HG03571 (cell line): ENCODE data around the gene NSUN6.
"Not testable (repeated sequence)": the region's sequence is repeated elsewhere in the genome, so short reads cannot be mapped to it uniquely, and the experiment has no call there.

ENCODE experiments used
- ATAC-seq: cut with Tn5 transposase; IDR thresholded peaks from one replicate; pipeline ENCODE4 v1.9.1; 2021; ENCODE audit not compliant: unreplicated experiment

Gene NSUN6

DNA sequence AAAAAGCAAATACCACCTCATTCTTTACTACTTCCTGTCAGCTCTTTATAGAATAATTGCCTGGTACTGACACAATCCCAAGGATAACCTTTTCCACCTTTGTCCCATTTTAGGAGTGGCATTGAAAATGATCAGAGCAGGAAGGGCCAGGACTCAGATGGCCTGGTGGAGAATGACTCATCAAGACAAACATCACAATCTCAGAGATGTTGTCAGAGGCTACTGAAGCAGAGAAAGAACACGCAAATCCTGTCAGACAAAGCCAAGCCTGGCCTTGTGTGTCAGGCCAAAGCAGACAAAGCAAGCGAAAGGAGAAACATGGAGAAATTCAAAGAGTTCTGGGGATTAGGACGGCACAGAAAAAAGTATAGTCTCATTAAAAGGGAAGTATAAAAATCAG, 40.9 kb downstream of the NSUN6 start:
- ATAC-seq: no peak

DNA sequence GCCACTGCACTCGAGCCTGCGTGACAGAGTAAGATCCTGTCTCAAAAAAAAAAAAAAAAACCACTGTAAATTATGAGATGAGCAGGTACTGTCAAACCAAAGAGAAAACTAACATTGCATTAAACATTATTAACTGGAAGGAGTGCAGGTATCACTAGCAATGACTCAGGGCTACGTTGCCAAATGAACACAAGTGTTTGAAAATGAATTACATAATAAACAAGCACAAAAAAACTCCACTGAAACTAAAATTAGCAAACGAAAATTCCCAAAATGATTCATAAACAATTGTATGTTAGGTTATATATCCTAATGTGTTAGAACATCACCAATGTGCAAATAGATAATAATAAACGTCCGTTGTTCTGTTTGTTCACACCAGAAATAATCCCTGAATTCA, 42.8 kb downstream of the NSUN6 start:
- ATAC-seq: no peak

DNA sequence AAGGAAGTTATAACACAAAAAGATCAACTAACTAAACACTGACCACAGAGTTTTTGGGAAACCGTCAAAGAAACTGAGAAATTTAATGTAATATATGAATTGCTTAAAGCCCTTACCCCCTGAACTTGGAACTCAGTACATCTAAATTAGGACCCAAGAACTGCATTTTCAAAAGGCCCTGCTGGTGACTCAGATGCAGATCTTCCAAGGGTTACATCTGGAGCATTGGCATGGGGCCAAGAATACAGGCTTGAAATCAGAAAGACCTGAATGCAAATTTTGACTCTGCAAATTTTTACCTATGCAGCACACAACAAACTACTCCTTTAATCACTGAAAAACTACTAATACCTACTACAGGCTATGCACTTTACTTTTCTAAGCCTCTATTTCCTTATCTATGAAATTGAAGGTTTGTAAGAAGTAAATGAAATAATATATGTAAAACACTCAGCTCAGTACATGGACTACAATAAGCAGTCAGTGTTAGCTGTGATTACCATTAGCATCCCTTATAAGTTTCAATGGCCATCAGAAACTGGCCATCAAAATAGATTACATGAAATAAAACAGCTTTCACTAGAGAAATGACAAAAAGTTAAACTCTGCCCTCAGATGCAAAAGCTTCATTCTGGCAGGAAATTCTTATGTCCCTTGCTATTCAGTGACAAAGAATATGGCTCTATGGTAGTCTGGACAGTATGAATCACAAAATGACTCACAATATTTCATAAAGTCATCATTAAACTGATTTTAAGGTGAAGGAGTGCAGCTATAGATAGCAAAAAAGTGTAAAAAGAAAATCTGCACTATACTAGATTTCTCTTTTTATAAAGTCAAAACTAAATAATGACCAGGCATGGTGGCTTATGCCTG, 43.6 kb downstream of the NSUN6 start:
- ATAC-seq: no peak

DNA sequence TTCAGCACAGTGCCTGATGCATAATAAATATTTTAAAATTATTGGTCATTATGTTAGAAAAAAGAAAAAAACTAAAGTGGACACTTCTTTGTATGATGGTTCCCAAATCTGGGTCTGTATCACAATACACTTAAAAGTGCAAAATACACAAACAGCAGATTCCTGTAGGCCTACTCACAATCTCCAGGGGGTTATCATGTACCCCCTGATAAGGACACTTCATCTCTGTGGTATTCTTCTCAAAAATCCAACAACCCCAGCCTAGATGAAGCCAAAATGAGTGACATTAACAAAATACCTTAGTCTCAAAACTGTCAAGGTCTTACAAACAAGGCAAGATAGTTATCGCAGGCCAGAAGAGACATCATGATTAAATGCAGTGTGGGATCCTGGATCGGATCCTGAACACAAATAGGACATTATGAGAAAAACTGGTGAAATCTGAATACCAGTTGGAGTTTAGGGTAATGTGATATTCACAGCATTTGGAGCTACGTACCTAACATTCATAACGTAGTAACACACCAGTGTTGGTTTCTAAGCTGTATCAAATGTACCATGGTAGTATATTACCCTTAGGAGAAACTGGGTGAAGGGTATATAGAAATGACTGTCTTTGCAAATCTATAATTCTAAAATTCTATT, 45.2 kb downstream of the NSUN6 start:
- no peak for ATAC-seq

DNA sequence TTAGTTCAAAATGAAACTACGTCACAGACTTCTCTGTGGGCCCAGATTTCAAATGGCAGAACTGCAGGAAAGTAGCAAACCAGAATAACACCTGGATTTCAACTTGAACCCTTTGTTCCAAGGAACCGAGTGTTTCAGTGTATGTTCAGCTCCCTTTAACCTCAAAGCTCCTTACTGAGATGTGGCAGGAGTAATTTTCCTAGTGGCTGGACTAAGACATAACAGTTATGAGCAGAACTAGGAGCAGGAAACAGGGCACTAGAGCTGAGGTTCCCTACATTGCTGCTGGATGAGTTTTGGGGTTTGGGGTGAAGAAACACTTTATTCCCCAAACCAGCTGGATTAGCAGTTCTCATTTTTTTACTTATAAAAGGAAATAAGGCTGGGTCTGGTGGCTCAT, 50.1 kb downstream of the NSUN6 start:
- ATAC-seq: no peak

DNA sequence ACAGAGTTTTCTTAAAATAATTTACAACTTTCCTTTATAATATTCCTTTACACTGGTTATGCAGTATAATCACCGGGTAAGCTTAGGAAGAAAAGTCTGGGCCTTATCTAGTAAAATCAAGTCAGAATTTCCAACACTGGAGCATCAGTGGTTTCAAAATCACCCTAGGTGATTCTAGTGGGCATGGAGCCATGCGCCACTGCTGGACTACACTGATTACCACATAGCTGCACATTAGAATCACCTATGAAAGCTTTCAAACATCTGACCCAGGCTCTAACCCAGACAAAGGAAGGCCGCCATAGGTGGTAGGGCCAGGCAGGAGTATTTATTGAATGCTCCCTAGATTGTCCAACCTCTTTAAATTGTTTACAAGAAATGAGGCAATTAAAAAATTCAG, 52.0 kb downstream of the NSUN6 start:
- no peak for ATAC-seq

DNA sequence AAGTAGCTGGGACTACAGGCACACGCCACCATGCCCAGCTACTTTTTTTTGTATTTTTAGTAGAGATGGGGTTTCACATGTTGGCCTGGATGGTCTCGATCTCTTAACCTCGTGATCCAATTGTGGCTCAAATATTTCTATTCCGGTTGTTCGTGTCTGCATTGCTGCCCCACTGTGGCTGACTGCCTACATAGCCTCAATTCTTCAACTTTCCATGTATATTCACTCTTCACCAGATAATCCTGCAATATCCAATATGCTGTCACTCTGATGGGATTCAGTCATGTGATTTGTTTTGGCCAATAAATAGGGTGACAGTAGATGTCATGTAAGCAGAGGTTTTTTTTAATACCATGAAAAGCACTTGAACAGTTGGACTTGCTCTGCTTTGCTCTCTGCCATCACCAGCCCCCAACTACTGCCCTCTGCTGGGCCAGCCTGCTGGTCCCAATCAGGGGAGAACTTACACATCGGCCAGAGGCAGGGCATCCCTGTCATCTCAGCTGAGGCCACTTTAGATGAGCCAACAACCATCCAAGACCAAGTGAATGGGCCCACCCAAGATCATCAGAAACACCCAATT, 56.7 kb downstream of the NSUN6 start:
- no peak for ATAC-seq

DNA sequence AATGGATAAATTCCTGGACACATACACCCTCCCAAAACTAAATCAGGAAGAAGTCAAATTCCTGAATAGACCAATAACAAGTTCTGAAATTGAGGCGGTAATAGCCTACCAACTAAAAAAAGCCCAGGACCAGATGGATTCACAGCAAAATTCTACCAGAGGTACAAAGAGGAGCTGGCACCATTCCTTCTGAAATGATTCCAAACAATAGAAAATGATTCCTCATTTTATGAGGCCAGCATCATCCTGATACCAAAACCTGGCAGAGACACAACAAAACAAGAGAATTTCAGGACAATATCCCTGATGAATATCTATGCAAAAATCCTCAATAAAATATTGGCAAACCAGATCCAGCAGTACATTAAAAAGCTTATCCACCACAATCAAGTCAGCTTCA, 60.2 kb downstream of the NSUN6 start:
- not testable (repeated sequence) for ATAC-seq

DNA sequence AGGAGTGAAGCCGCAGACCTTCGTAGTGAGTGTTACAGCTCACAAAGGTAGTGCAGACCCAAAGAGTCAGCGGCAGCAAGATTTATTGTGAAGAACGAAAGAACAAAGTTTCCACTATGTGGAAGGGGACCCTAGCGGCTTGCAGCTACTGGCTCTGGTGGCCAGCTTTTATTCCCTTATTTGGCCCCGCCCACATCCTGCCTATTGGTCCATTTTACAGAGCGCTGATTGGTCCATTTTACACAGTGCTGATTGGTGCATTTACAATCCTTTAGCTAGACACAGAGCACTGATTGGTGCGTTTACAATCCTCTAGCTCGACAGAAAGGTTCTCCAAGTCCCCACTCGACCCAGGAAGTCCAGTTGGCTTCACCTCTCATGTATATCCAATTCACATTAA, 64.8 kb downstream of the NSUN6 start:
- not testable (repeated sequence) for ATAC-seq

DNA sequence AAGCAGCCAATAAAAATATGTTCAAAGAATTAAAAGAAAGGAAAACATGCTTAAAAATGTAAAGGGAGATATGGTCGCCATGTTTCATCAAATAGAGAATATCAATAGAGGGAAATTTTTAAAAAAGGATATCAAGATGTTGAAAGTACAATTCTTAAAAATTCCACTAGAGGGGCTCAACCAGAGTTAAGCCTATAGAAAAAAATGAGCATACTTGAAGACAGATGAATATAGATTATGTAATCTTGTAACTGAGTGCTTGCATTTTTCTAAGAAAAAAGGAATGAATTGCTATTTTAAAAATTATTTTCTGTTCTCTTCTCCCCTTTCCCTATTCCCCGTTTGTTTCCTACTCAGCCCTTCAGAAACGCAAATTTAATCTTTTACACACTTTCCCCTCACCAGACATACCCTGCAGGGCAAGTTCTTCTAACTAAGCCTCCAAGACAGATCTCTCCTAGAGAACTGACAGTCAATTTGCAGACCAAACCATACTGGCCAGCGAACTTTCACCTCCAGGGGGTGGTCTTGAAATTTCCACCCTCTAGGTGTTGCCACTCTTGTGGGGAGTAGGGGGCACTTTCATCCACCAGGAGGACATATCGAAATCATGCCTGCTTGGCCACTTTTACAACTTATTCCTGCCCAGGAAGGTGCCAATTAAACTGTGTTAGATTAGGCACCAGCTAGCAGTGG, 67.7 kb downstream of the NSUN6 start:
- ATAC-seq: no peak

DNA sequence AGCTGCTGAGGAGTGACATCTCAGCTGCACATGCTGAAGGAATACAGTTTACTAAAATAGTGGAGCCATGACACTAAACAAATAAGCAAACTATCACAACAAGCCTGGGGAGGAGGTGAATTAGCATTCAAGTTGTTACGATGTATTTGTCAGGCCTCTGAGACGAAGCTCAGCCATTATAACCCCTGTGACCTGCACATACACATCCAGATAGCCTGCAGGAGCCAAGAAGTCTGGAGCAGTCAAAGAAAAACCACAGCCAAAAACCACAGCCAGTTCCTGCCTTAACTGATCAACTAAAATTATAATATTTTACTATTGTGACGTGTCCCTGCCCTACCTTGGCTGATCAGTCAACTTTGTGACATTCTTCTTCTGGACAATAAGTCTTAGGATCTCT, 68.6 kb downstream of the NSUN6 start:
- ATAC-seq: no peak

DNA sequence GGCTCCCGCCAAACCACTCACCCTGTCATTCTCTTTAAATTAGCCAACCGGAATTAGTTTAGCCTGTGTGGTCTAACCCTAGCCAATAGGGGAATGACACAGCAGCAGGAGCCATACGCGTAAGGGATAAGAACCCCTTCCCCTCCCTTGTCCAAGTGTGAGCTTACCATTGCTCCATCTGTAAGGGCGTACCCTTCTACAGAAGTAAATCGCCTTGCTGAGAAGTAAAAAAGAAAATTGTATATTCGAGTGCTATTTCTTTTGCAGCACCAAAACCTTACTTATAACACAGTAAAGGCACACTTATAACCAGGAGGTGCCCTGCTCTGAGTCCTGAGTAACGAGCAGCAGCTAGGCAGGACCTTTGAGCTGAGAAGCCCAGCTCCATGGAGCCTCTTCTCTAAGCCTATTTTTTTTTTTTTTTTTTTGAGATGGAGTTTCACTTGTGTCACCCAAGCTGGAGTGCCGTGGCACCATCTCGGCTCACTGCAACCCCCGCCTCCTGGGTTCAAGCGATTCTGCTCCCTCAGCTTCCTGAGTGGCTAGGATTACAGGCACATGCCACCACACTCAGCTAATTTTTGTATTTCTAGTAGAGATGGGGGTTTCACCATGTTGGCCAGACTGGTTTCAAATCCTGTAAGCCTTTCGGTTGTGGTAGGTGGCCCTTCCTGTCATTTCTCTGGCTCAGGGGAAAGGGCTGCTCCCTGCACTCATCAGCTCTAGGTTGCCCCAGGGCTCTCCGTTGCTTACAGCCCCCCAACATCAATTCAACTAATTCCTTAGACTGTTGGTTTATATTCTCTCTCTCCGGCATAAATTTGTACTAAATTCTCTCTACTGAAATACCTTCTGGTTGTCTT, 73.3 kb downstream of the NSUN6 start:
- ATAC-seq: no peak

DNA sequence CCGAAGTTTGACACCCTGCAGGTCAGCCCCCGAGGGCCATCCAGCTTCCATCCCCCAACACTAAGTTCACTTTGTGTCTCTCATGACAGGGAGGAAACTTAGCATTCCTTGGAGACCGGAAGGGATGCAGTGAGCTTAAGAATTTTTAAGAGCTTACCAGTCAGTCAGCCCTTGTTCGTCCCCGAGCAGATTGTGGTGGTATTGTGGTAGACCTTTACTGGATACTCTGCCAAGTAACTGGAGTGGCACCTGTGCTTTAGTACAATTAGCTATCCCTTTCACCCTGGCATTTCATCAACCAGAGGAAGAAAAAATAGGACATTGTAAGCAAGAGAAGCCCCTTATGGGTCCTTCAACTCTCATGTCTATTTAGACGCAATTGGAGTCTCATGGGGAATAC, 74.8 kb downstream of the NSUN6 start:
- ATAC-seq: no peak

DNA sequence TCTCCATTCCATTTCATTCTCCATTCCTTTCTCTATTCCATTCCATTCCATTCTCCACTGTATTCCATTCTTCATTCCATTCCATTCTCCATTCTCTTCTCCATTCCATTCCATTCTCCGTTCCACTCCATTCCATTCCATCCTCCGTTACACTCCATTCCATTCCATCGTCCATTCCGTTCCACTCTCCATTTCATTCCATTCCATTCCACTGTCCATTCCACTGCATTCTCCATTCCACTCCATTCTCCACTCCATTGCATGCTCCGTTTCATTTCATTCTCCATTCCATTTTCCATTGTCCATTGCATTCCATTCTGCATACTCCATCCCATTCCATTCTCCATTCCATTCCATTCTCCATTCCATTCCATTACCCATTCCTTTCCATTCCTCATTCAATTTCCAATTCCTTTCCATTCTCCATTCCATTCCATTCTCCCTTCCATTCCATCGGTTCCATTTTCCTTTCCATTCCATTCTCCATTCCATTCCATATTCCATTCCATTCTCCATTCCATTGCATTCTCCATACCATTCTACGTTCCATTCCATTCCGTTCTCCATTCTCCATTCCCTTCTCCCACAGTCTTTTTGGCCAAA, 78.3 kb downstream of the NSUN6 start:
- no peak for ATAC-seq

DNA sequence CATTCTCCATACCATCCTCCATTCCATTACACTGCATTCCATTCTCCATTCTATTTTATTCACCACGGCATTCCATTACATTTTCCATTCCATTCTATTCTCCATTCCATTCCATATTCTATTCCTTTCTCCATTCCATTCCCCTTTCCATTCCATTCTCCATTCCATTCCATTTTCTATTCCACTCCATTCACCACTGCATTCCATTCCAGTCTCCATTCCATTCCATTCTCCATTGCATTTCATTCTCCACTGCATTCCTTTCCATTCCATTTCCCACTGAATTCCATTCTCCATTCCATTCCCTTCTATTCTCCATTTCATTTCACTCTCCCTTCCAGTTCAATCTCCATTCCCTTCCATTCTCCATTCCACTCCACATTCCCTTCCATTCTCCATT, 79.6 kb downstream of the NSUN6 start:
- no peak for ATAC-seq

DNA sequence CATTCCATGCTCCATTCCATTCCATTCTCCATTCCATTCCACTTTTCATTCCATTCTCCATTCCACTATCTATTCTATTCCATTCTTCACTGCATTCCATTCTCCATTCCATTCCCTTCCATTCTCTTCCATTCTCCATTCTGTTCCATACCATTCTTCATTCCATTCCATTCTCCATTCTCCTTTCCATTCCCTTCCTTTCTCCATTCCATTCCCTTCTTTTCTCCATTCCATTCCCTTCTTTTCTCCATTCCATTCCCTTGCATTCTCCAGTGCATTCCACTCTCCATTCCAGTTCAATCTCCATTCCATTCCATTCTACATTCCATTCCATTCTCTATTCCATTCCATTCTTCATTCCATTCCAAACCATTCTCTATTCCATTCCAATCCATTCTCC, 80.3 kb downstream of the NSUN6 start:
- no peak for ATAC-seq

DNA sequence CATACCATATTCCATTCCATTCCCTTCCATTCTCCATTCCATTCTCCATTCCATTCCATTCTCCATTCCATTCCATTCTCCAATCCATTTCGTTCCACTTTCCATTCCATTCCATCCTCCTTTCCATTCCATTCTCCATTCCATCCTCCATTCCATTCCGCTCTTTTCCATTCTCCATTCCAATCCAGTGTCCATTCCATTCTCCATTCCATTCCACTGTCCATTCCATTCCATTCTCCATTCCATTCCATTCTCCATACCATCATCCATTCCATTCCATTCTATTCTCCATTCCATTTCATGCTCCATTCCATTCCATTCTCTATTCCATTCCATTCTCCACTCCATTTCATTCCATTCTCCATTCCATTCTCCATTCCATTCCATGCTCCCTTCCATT, 81.0 kb downstream of the NSUN6 start:
- not testable (repeated sequence) for ATAC-seq

DNA sequence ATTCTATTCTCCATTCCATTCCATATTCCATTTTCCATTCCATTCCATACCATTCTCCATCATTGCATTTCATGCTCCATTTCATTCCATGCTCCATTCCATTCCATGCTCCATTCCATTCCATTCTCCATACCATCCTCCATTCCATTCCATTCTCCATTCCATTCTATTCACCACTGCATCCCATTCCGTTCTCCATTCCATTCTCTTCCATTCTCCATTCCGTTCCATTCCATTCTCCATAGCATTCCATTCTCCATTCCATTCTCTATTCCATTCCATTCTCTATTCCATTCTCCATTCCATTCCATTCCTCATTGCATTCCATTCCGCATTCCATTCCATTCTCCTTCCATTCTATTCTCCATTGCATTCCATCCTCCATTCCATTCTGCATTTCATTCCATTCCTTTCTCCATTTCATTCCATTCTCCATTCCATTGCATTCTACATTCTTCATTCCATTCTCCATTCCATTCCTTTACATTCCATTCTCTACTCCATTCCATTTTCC, 84.0 kb downstream of the NSUN6 start:
- ATAC-seq: no peak

DNA sequence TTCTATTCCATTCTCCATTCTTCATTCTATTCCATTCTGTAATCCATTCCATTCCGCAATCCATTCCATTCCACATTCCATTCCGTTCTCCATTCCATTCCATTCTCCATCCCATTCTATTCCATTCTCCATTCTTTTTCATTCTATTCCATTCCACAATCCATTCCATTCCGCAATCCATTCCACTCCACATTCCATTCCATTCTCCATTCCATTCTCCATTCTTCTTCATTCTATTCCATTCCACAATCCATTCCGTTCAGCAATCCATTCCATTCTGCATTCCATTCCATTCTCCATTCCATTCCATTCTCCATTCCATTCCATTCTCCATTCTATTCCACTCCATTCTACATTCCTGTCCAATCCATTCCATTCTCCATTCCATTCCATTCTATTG, 85.2 kb downstream of the NSUN6 start:
- ATAC-seq: no peak

DNA sequence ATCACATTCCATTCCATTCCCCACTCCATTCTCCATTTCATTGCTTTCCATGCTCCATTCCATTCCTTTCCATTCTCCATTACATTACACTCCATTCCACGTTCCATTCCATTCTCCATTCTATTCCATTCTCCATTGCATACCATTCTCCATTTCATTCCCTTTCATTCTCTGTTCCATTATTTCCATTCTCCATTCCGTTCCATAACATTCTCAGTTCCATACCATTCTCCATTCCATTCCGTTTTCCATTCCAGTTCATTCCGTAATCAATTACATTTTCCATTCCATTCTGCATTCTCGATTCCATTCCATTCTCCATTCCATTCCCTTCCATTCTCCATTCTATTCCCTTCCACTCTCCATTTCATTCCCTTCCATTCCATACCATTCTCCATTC, 86.4 kb downstream of the NSUN6 start:
- no peak for ATAC-seq
